Gastroesophageal sphincter (tissue), 4 donors: ENCODE data around the gene KCNN3. TPM values are rescaled to one million over a fixed set of nuclear protein-coding genes. Genes with fewer than 3 reads are reported as not detected.
A peak's percentile ranks its signal among the peaks of the same experiment; 100 is the strongest.

Experiments
- ATAC-seq: fragments of 150-250 bp; one replicate; pipeline ENCODE4 v1.9.1; 2016; ENCODE audit warnings: mild to moderate bottlenecking, moderate library complexity
- H3K27ac ChIP-seq, 4 donors: fragments of 200-600 bp; sonication (generic) in 3 of 4; 1 replicate in 3 of 4; 2 replicates in 1 of 4; pipeline ENCODE4 v1.5.1; 2016 to 2019
- H3K27me3 ChIP-seq: fragments of 200-600 bp; sonication (generic); one replicate; pipeline ENCODE4 v1.5.1; 2019
- H3K36me3 ChIP-seq, 2 donors: fragments of 200-600 bp; sonication (generic); one replicate each; pipeline ENCODE4 v1.5.1; 2019; ENCODE audit warnings: control low read depth in 1 of 2
- H3K4me1 ChIP-seq, 3 donors: fragments of 200-600 bp; sonication (generic); 1 replicate in 2 of 3; 2 replicates in 1 of 3; pipeline ENCODE4 v1.5.1; 2016 to 2019; ENCODE audit warnings: control low read depth in 2 of 3
- H3K4me3 ChIP-seq, 2 donors: fragments of 200-600 bp; sonication (generic); one replicate each; pipeline ENCODE4 v1.5.1; 2019; ENCODE audit warnings: mild to moderate bottlenecking in 1 of 2, moderate library complexity in 1 of 2
- H3K9me3 ChIP-seq, 3 donors: fragments of 200-600 bp; sonication (generic); one replicate each; pipeline ENCODE4 v1.5.1; 2017 to 2019; ENCODE audit warnings: control low read depth in 2 of 3
- CTCF ChIP-seq, 4 experiments: fragments of 200-600 bp in 2 of 4; fragments of 450-650 bp in 2 of 4; sonication (generic) in 1 of 4; IDR thresholded peaks; one replicate each; pipeline ENCODE4 v1.5.1; 2017 to 2019; ENCODE audit warnings: antibody characterized with exemption in 4 of 4, mild to moderate bottlenecking in 2 of 4, moderate library complexity in 2 of 4
- EP300 ChIP-seq: sonication (generic); formaldehyde crosslinking; IDR thresholded peaks from one replicate; pipeline ENCODE4 v1.6.1; 2017; ENCODE audit warnings: antibody characterized with exemption, mild to moderate bottlenecking
- POLR2A ChIP-seq, 2 donors: fragments of 450-650 bp; IDR thresholded peaks; one replicate each; pipeline ENCODE4 v1.6.1; 2017; ENCODE audit warnings: antibody characterized with exemption in 2 of 2, mild to moderate bottlenecking in 2 of 2, moderate library complexity in 1 of 2
- POLR2AphosphoS5 ChIP-seq: sonication (generic); formaldehyde crosslinking; IDR thresholded peaks from one replicate; pipeline ENCODE4 v1.6.1; 2017; ENCODE audit warnings: antibody characterized with exemption
- WGBS, 2 donors: methylation state at CpG; one replicate each; pipeline ENCODE4 v1.1.5; 2018; ENCODE audit warnings: low coverage in 1 of 2; 5-methylcytosine and 5-hydroxymethylcytosine counted together
- total RNA-seq, 4 donors: library from RNA; depleted of rRNA; stranded (reverse); fragments of >200 nt; gene quantifications; one replicate each; pipeline ENCODE4 v1.1.0, GENCODE V29; 2016

KCNN3 gene
- total RNA-seq, 4 donors from 2014 or later = 1.8 to 13.7 (median 8.1) TPM

GRCh38 chr1:154717528-154717924 lies 152.6 kb downstream of the KCNN3 start:
- ATAC-seq = no peak
- 85 to 90% methylated on average over 2 to 7 of the region's 7 CpGs for WGBS, 2 donors
- Histone ChIP-seq H3K4me3 (no peak overlapping the region), H3K4me1 (peaks cover 0 to 26% (median 8%) of the 10 kb centered on the region in 3 donors), H3K36me3 (no peaks in the 10 kb centered on the region), H3K27me3 (no peaks in the 10 kb centered on the region), H3K27ac (peak overlapping the region in 1 of 4 donors; percentile 22), H3K9me3 (no peaks in the 10 kb centered on the region)
- no peak for TF ChIP-seq CTCF (IDR thresholded peaks at IDR 0.05)
- no peak for TF ChIP-seq POLR2AphosphoS5
- TF ChIP-seq POLR2A (IDR thresholded peaks at IDR 0.05) = no peak
- no peak for TF ChIP-seq EP300

- H3K27ac ChIP-seq = peak overlapping the region in 3 of 4 donors; percentile 17 to 52 (median 22)
- no peaks in the 10 kb centered on the region for H3K27me3 ChIP-seq
- H3K4me3 ChIP-seq = no peak overlapping the region
- H3K9me3 ChIP-seq = no peaks in the 10 kb centered on the region
- H3K4me1 ChIP-seq = peaks cover 0 to 26% (median 8%) of the 10 kb centered on the region in 3 donors
- no peak for TF ChIP-seq POLR2AphosphoS5
- peak in 2 of 4 experiments; percentile 4 to 38 for TF ChIP-seq CTCF (IDR thresholded peaks at IDR 0.05)
- 40 to 46% methylated on average over 4 to 6 of the region's 6 CpGs for WGBS, 2 donors
- ATAC-seq = peak; percentile 29
- no peaks in the 10 kb centered on the region for H3K36me3 ChIP-seq
These were observed 153.2 kb downstream of the KCNN3 start for GRCh38 chr1:154716614-154717527.

- peak; percentile 83 for ATAC-seq
- no peaks in the 10 kb centered on the region for H3K9me3 ChIP-seq
- peaks cover 0 to 26% (median 8%) of the 10 kb centered on the region in 3 donors for H3K4me1 ChIP-seq
- WGBS, 2 donors = 29 to 56% methylated on average over 2 of the region's 2 CpGs
- H3K27ac ChIP-seq = peak overlapping the region in 3 of 4 donors; percentile 22 to 52 (median 30)
- H3K4me3 ChIP-seq = no peak overlapping the region
- no peaks in the 10 kb centered on the region for H3K27me3 ChIP-seq
- TF ChIP-seq POLR2A (IDR thresholded peaks at IDR 0.05) (no peak), POLR2AphosphoS5 (no peak), EP300 (no peak), CTCF (IDR thresholded peaks at IDR 0.05) (no peak)
- H3K36me3 ChIP-seq = no peaks in the 10 kb centered on the region
These were observed 154.1 kb downstream of the KCNN3 start for GRCh38 chr1:154716011-154716410.

GRCh38 chr1:154715385-154715784 lies 154.7 kb downstream of the KCNN3 start:
- Histone ChIP-seq H3K4me1 (peaks cover 0 to 26% (median 8%) of the 10 kb centered on the region in 3 donors), H3K4me3 (no peak overlapping the region), H3K9me3 (no peaks in the 10 kb centered on the region), H3K36me3 (no peaks in the 10 kb centered on the region), H3K27me3 (no peaks in the 10 kb centered on the region), H3K27ac (peak overlapping the region in 1 of 4 donors; percentile 29)
- ATAC-seq = no peak
- no peak for TF ChIP-seq EP300
- no peak for TF ChIP-seq CTCF (IDR thresholded peaks at IDR 0.05)
- TF ChIP-seq POLR2AphosphoS5 = no peak
- TF ChIP-seq POLR2A (IDR thresholded peaks at IDR 0.05) = no peak
- WGBS, 2 donors = 81 to 100% methylated on average over 1 to 5 of the region's 5 CpGs

- ATAC-seq = peak; percentile 54
- Histone ChIP-seq H3K9me3 (no peaks in the 10 kb centered on the region), H3K36me3 (no peaks in the 10 kb centered on the region), H3K4me3 (no peak overlapping the region), H3K27ac (no peak overlapping the region), H3K27me3 (no peaks in the 10 kb centered on the region), H3K4me1 (peaks cover 0 to 26% (median 8%) of the 10 kb centered on the region in 3 donors)
- TF ChIP-seq POLR2AphosphoS5 (no peak), CTCF (IDR thresholded peaks at IDR 0.05) (no peak), POLR2A (IDR thresholded peaks at IDR 0.05) (no peak), EP300 (no peak)
- 31 to 100% methylated on average over 1 to 2 of the region's 3 CpGs for WGBS, 2 donors
These were observed 155.4 kb downstream of the KCNN3 start for GRCh38 chr1:154714638-154715037.
